HG03135 (cell line): ENCODE results near the gene CADM2.
"Not testable (repeated sequence)": the region's sequence is repeated elsewhere in the genome, so short reads cannot be mapped to it uniquely, and the experiment has no call there.

Experiments
- ATAC-seq: cut with Tn5 transposase; IDR thresholded peaks from one replicate; pipeline ENCODE4 v1.9.1; 2021; ENCODE audit warnings: mild to moderate bottlenecking, moderate library complexity; ENCODE audit not compliant: unreplicated experiment

Gene CADM2

GRCh38 chr3:85627932-85628331 lies 669.1 kb downstream of the CADM2 start:
- ATAC-seq, result no peak

- no peak for ATAC-seq
These were observed 672.3 kb downstream of the CADM2 start for GRCh38 chr3:85631070-85631469.

- ATAC-seq, result no peak
These were observed 674.1 kb downstream of the CADM2 start for GRCh38 chr3:85632921-85633320.

- ATAC-seq, result no peak
These were observed 693.6 kb downstream of the CADM2 start for GRCh38 chr3:85652360-85652759.

- no peak for ATAC-seq
These were observed 701.7 kb downstream of the CADM2 start for GRCh38 chr3:85660451-85660850.

GRCh38 chr3:85662462-85662861 lies 703.7 kb downstream of the CADM2 start:
- ATAC-seq, result no peak

GRCh38 chr3:85667744-85668143 lies 709.0 kb downstream of the CADM2 start:
- no peak for ATAC-seq

- ATAC-seq, result no peak
These were observed 711.9 kb downstream of the CADM2 start for GRCh38 chr3:85670634-85671205.

GRCh38 chr3:85672761-85673160 lies 714.0 kb downstream of the CADM2 start:
- no peak for ATAC-seq

GRCh38 chr3:85678713-85679112 lies 719.9 kb downstream of the CADM2 start:
- no peak for ATAC-seq

GRCh38 chr3:85681906-85682305 lies 723.1 kb downstream of the CADM2 start:
- ATAC-seq, result no peak

GRCh38 chr3:85691196-85691595 lies 732.4 kb downstream of the CADM2 start:
- no peak for ATAC-seq

- ATAC-seq, result no peak
These were observed 738.4 kb downstream of the CADM2 start for GRCh38 chr3:85697156-85697555.

- no peak for ATAC-seq
These were observed 747.3 kb downstream of the CADM2 start for GRCh38 chr3:85706130-85706529.

- not testable (repeated sequence) for ATAC-seq
These were observed 749.5 kb downstream of the CADM2 start for GRCh38 chr3:85708325-85708724.

GRCh38 chr3:85709346-85709892 lies 750.6 kb downstream of the CADM2 start:
- no peak for ATAC-seq

- no peak for ATAC-seq
These were observed 751.7 kb downstream of the CADM2 start for GRCh38 chr3:85710490-85710889.

- no peak for ATAC-seq
These were observed 762.8 kb downstream of the CADM2 start for GRCh38 chr3:85721409-85722145.

- no peak for ATAC-seq
These were observed 767.0 kb downstream of the CADM2 start for GRCh38 chr3:85725809-85726208.

- ATAC-seq, result no peak
These were observed 767.5 kb downstream of the CADM2 start for GRCh38 chr3:85726241-85726640.

GRCh38 chr3:85737846-85738245 lies 779.1 kb downstream of the CADM2 start:
- no peak for ATAC-seq

- ATAC-seq, result no peak
These were observed 781.8 kb downstream of the CADM2 start for GRCh38 chr3:85740561-85740960.
